Lung (tissue), 12 donors: ENCODE data around the gene TM4SF4. TPM values are rescaled to one million over a fixed set of nuclear protein-coding genes. Genes with fewer than 3 reads are reported as not detected.

Source experiments
- ATAC-seq: fragments of 200-7000 bp; cut with Tn5 transposase; one replicate; pipeline ENCODE4 v1.9.1; 2020; ENCODE audit warnings: moderate number of reproducible peaks; ENCODE audit not compliant: insufficient read depth, low FRiP score
- DNase-seq, 3 donors: peaks; one replicate each; pipeline ENCODE4 v3.0.0-alpha.2; 2013 to 2017
- H3K27ac ChIP-seq, 2 donors: one replicate each; pipeline ENCODE4 v1.5.1; 2013; ENCODE audit warnings: mild to moderate bottlenecking in 2 of 2, moderate library complexity in 2 of 2, control low read depth in 1 of 2, inconsistent platforms in 1 of 2, low read depth in 1 of 2, low read length in 1 of 2
- H3K27me3 ChIP-seq, 3 donors: one replicate each; pipeline ENCODE4 v1.5.1; 2013; ENCODE audit warnings: low read length in 2 of 3; ENCODE audit not compliant: control insufficient read depth in 3 of 3, insufficient read depth in 3 of 3
- H3K36me3 ChIP-seq, 4 donors: one replicate each; pipeline ENCODE4 v1.5.1; 2013; ENCODE audit warnings: low read length in 4 of 4, mild to moderate bottlenecking in 1 of 4, moderate library complexity in 1 of 4; ENCODE audit not compliant: control insufficient read depth in 4 of 4, insufficient read depth in 4 of 4
- H3K4me1 ChIP-seq, 5 donors: one replicate each; pipeline ENCODE4 v1.5.1; 2013; ENCODE audit warnings: low read length in 5 of 5, mild to moderate bottlenecking in 2 of 5, moderate library complexity in 1 of 5; ENCODE audit not compliant: control insufficient read depth in 5 of 5, insufficient read depth in 5 of 5
- H3K4me3 ChIP-seq: one replicate; pipeline ENCODE4 v1.5.1; 2013; ENCODE audit warnings: mild to moderate bottlenecking, control low read depth, moderate library complexity
- H3K9ac ChIP-seq, 2 donors: one replicate each; pipeline ENCODE4 v1.5.1; 2013; ENCODE audit warnings: low read length in 2 of 2, control low read depth in 1 of 2; ENCODE audit not compliant: insufficient read depth in 1 of 2
- H3K9me3 ChIP-seq, 4 donors: one replicate each; pipeline ENCODE4 v1.5.1; 2013; ENCODE audit warnings: low read length in 3 of 4, mild to moderate bottlenecking in 1 of 4, moderate library complexity in 1 of 4; ENCODE audit not compliant: control insufficient read depth in 4 of 4, insufficient read depth in 3 of 4
- CTCF ChIP-seq: IDR thresholded peaks from 2 replicates; pipeline ENCODE4 v1.5.1; 2012; ENCODE audit warnings: mild to moderate bottlenecking; ENCODE audit errors: control extremely low read depth, extremely low read depth
- WGBS, 2 donors: extraction: QIAGEN DNeasy Blood & Tissue Kit; methylation state at CpG; one replicate each; pipeline ENCODE4 v1.1.7; 2013; 5-methylcytosine and 5-hydroxymethylcytosine counted together
- polyA plus RNA-seq, 2 donors: library from polyadenylated mRNA; stranded (reverse); fragments of 200-250 nt; gene quantifications; one replicate each; pipeline ENCODE4 v1.2.1, GENCODE V29; 2013
- total RNA-seq, 2 donors: library from RNA; depleted of rRNA in 1 of 2; stranded (reverse); fragments of >200 nt in 1 of 2; gene quantifications; one replicate each; pipeline ENCODE4 v1.2.1, GENCODE V29; 2014 to 2021
- donor health status: control.
- donor health status: control.
- donor health status: Bipolar disorder and iron deficiency.
- donor health status: healthy.
- donor health status: DM: yes; HTN: yes; CAD: no.

TM4SF4 gene
- total and polyA plus RNA-seq, 4 donors, result 0.22 to 4.4 (median 2.0) TPM

GRCh38 chr3:149453140-149453805, 21.2 kb upstream of the TM4SF4 start:
- no peak for TF ChIP-seq CTCF
- DNase-seq (no peak), ATAC-seq (no peak)
- Histone ChIP-seq H3K27me3 (no peaks in the 10 kb centered on the region), H3K9ac (no peak overlapping the region), H3K4me1 (peaks cover 0 to 4% (median 3%) of the 10 kb centered on the region in 5 donors), H3K27ac (no peak overlapping the region), H3K36me3 (no peaks in the 10 kb centered on the region), H3K4me3 (no peak overlapping the region), H3K9me3 (peaks cover 0 to 6% (median 0%) of the 10 kb centered on the region in 4 donors)
- WGBS, 2 donors, result 82 to 86% methylated on average over 1 of the region's 1 CpG

- Histone ChIP-seq H3K27ac (no peak overlapping the region), H3K9me3 (peaks cover 0 to 6% (median 0%) of the 10 kb centered on the region in 4 donors), H3K27me3 (no peaks in the 10 kb centered on the region), H3K4me3 (no peak overlapping the region), H3K36me3 (no peaks in the 10 kb centered on the region), H3K9ac (no peak overlapping the region), H3K4me1 (peaks cover 0 to 2% (median 0%) of the 10 kb centered on the region in 5 donors)
- no peak for ATAC-seq
- DNase-seq, result no peak
- no peak for TF ChIP-seq CTCF
Observed at GRCh38 chr3:149454746-149455145, 19.8 kb upstream of the TM4SF4 start.

GRCh38 chr3:149455366-149455765, 19.1 kb upstream of the TM4SF4 start:
- 77 to 93% methylated on average over 3 of the region's 3 CpGs for WGBS, 2 donors
- DNase-seq (no peak), ATAC-seq (no peak)
- no peak overlapping the region for H3K4me3 ChIP-seq
- H3K36me3 ChIP-seq, result no peaks in the 10 kb centered on the region
- H3K27ac ChIP-seq, result no peak overlapping the region
- no peak for TF ChIP-seq CTCF
- H3K9ac ChIP-seq, result no peak overlapping the region
- H3K27me3 ChIP-seq, result no peaks in the 10 kb centered on the region
- H3K4me1 ChIP-seq, result no peaks in the 10 kb centered on the region
- H3K9me3 ChIP-seq, result peaks cover 0 to 6% (median 0%) of the 10 kb centered on the region in 4 donors

GRCh38 chr3:149455989-149456388, 18.5 kb upstream of the TM4SF4 start:
- no peak overlapping the region for H3K9ac ChIP-seq
- H3K27me3 ChIP-seq, result no peaks in the 10 kb centered on the region
- H3K4me3 ChIP-seq, result no peak overlapping the region
- no peak overlapping the region for H3K27ac ChIP-seq
- no peaks in the 10 kb centered on the region for H3K36me3 ChIP-seq
- ATAC-seq (no peak), DNase-seq (no peak)
- no peak for TF ChIP-seq CTCF
- no peaks in the 10 kb centered on the region for H3K4me1 ChIP-seq
- 77 to 92% methylated on average over 1 of the region's 1 CpG for WGBS, 2 donors
- H3K9me3 ChIP-seq, result peaks cover 0 to 6% (median 0%) of the 10 kb centered on the region in 4 donors
